Pancreas (tissue), 10 donors: ENCODE measurements around the gene PDP2. TPM values are rescaled to one million over a fixed set of nuclear protein-coding genes. Genes with fewer than 3 reads are reported as not detected.

ENCODE experiments used
- ATAC-seq, 4 donors: fragments of 200-7000 bp; cut with Tn5 transposase; one replicate each; pipeline versions ENCODE4 v1.8.0 to v1.9.1; 2020; ENCODE audit warnings: mild to moderate bottlenecking in 4 of 4, moderate library complexity in 4 of 4
- DNase-seq, 6 donors: peaks; one replicate each; pipeline ENCODE4 v3.0.0-alpha.2; 2020
- FAIRE-seq: peaks from 2 replicates; lab custom pipeline; 2012; peaks lifted over from hg19 to GRCh38; lab: Jason Lieb, UNC
- H3K27ac ChIP-seq, 4 donors: fragments of 200-600 bp; sonication (generic); 1 replicate in 3 of 4; 2 replicates in 1 of 4; pipeline versions ENCODE4 v1.5.0 to v1.8.0; 2020
- H3K27me3 ChIP-seq, 4 donors: fragments of 200-600 bp; one replicate each; pipeline ENCODE4 v1.8.0; 2021
- H3K36me3 ChIP-seq, 3 donors: fragments of 200-600 bp; sonication (generic) in 1 of 3; one replicate each; pipeline versions ENCODE4 v1.5.0 to v1.8.0; 2020 to 2021
- H3K4me1 ChIP-seq, 3 donors: fragments of 200-600 bp; one replicate each; pipeline ENCODE4 v1.8.0; 2021
- H3K4me3 ChIP-seq, 4 donors: fragments of 200-600 bp; sonication (generic) in 2 of 4; one replicate each; pipeline versions ENCODE4 v1.5.0 to v1.8.0; 2020 to 2021
- H3K9me3 ChIP-seq, 4 donors: fragments of 200-600 bp; one replicate each; pipeline ENCODE4 v1.8.0; 2021
- WGBS, 2 donors: extraction: QIAGEN DNeasy Blood & Tissue Kit; methylation state at CpG; one replicate each; pipeline ENCODE4 v1.1.7; 2013; 5-methylcytosine and 5-hydroxymethylcytosine counted together
- intact Hi-C, 3 donors: fragments of 100-400 bp; cut with DNase I; formaldehyde crosslinking; loops; one replicate each; pipeline versions ENCODE4 v1.11.1 to v1.14.2; 2022
- polyA plus RNA-seq, 2 donors: library from polyadenylated mRNA; stranded (reverse); fragments of 200-250 nt; gene quantifications; one replicate each; pipeline ENCODE4 v1.2.3, GENCODE V29; 2013
- total RNA-seq, 6 donors: library from RNA; stranded (reverse); fragmentation: NEBNext Ultra II Directional in 4 of 6; extraction: Animal tissue kit (Norgen Biotek cat#: 25700) in 4 of 6; gene quantifications; one replicate each; pipeline versions ENCODE4 v1.2.1 to v1.2.4, GENCODE V29; 2021 to 2023
- TF ChIP-seq, protein P1 (sequence below), 4 donors: fragments of 200-600 bp; sonication (generic) in 3 of 4; IDR thresholded peaks; one replicate each; pipeline versions ENCODE4 v1.5.0 to v1.8.0; 2021; ENCODE audit warnings: antibody characterized with exemption in 4 of 4
- donor health status: healthy with polysubstance abuse.
- donor health status: DM: no; HTN: no; CAD: no; lungs with moderate emphysema.
- donor health status: DM: no; HTN: no; CAD: no.
- donor health status: control.
- donor health status: control.
- donor health status: Bipolar disorder and iron deficiency.
- donor health status: DM: yes; HTN: yes; CAD: no.
- donor health status: DM: no; HTN: no; CAD: no.
- donor health status: DM: no; HTN: no; CAD: no.
- donor health status: DM: yes; HTN: yes; CAD: no.

PDP2 gene
- total and polyA plus RNA-seq, 8 donors = 1.6 to 8.5 (median 7.2) TPM

DNA sequence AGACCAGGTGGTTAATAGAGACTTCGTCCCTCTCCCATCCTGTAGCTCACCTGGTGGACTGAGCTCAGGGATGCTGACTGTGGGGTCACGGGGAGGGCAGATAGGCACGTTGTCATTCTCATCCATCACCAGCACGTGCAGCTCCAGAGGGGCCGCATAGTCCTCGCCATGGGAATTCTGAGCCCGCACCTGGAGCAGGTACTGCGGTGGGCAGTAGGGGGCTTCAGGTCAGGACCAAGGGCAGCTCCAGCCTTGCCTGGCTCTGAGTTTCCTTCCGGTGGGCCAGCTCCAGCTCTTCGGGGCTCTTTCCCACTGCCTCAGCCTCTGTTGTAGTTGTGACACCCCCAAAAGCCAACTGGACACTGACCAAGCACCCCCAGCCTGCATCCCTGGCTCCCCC is 32.8 kb downstream of the PDP2 start:
- no peak for FAIRE-seq
- intact Hi-C loops = loop anchor here in 1 of 3 donors (10.0 kb wide), 1 partner anchor 62 kb away; no protein-coding TSS in a partner anchor
- H3K27ac ChIP-seq = no peak overlapping the region

GRCh38 chr16:66913711-66914110 is 33.4 kb downstream of the PDP2 start:
- FAIRE-seq = no peak
- peak in 1 of 6 donors; percentile 19 for DNase-seq
- Histone ChIP-seq H3K36me3 (no peaks in the 10 kb centered on the region), H3K27me3 (no peaks in the 10 kb centered on the region), H3K27ac (no peak overlapping the region), H3K4me1 (no peaks in the 10 kb centered on the region), H3K4me3 (no peak overlapping the region), H3K9me3 (no peaks in the 10 kb centered on the region)
- WGBS, 2 donors = 62 to 82% methylated on average over 4 of the region's 4 CpGs
- TF ChIP-seq, protein P1, sequence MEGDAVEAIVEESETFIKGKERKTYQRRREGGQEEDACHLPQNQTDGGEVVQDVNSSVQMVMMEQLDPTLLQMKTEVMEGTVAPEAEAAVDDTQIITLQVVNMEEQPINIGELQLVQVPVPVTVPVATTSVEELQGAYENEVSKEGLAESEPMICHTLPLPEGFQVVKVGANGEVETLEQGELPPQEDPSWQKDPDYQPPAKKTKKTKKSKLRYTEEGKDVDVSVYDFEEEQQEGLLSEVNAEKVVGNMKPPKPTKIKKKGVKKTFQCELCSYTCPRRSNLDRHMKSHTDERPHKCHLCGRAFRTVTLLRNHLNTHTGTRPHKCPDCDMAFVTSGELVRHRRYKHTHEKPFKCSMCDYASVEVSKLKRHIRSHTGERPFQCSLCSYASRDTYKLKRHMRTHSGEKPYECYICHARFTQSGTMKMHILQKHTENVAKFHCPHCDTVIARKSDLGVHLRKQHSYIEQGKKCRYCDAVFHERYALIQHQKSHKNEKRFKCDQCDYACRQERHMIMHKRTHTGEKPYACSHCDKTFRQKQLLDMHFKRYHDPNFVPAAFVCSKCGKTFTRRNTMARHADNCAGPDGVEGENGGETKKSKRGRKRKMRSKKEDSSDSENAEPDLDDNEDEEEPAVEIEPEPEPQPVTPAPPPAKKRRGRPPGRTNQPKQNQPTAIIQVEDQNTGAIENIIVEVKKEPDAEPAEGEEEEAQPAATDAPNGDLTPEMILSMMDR (IDR thresholded peaks at IDR 0.05) = no peak
- intact Hi-C loops = loop anchor here in 1 of 3 donors (10.0 kb wide), 1 partner anchor 61 kb away; no protein-coding TSS in a partner anchor
- no peak for ATAC-seq

More for the DNA sequence above, 32.8 kb downstream of the PDP2 start:
- H3K4me1 ChIP-seq = no peaks in the 10 kb centered on the region
- no peaks in the 10 kb centered on the region for H3K36me3 ChIP-seq
- H3K9me3 ChIP-seq = no peaks in the 10 kb centered on the region
- TF ChIP-seq, protein P1 (IDR thresholded peaks at IDR 0.05) = no peak
- no peak overlapping the region for H3K4me3 ChIP-seq
- WGBS, 2 donors = 48 to 51% methylated on average over 10 of the region's 10 CpGs
- H3K27me3 ChIP-seq = no peaks in the 10 kb centered on the region
- ATAC-seq (no peak), DNase-seq (peak in 1 of 6 donors; percentile 9)

GRCh38 chr16:66914541-66914940 is 34.2 kb downstream of the PDP2 start:
- DNase-seq (no peak), ATAC-seq (no peak), FAIRE-seq (no peak)
- Histone ChIP-seq H3K36me3 (no peaks in the 10 kb centered on the region), H3K4me1 (no peaks in the 10 kb centered on the region), H3K4me3 (no peak overlapping the region), H3K27me3 (no peaks in the 10 kb centered on the region), H3K27ac (no peak overlapping the region), H3K9me3 (no peaks in the 10 kb centered on the region)
- TF ChIP-seq, protein P1 (IDR thresholded peaks at IDR 0.05) = no peak
- 93 to 94% methylated on average over 7 of the region's 7 CpGs for WGBS, 2 donors
- intact Hi-C loops = loop anchor here in 1 of 3 donors (10.0 kb wide), 1 partner anchor 60 kb away; no protein-coding TSS in a partner anchor

- Histone ChIP-seq H3K27me3 (no peaks in the 10 kb centered on the region), H3K36me3 (no peaks in the 10 kb centered on the region), H3K27ac (no peak overlapping the region), H3K9me3 (no peaks in the 10 kb centered on the region), H3K4me1 (no peaks in the 10 kb centered on the region), H3K4me3 (no peak overlapping the region)
- intact Hi-C loops = loop anchor here in 1 of 3 donors (10.0 kb wide), 1 partner anchor 60 kb away; no protein-coding TSS in a partner anchor
- TF ChIP-seq, protein P1 (IDR thresholded peaks at IDR 0.05) = no peak
- ATAC-seq (no peak), DNase-seq (peak in 1 of 6 donors; percentile 44), FAIRE-seq (no peak)
- WGBS, 2 donors = 65% methylated on average over 7 of the region's 7 CpGs
Observed at GRCh38 chr16:66915041-66915440, 34.7 kb downstream of the PDP2 start.

GRCh38 chr16:66916518-66916917 is 36.2 kb downstream of the PDP2 start:
- Histone ChIP-seq H3K27ac (no peak overlapping the region), H3K9me3 (no peaks in the 10 kb centered on the region), H3K4me3 (no peak overlapping the region), H3K4me1 (no peaks in the 10 kb centered on the region), H3K36me3 (no peaks in the 10 kb centered on the region), H3K27me3 (no peaks in the 10 kb centered on the region)
- TF ChIP-seq, protein P1 (IDR thresholded peaks at IDR 0.05) = no peak
- DNase-seq (no peak), ATAC-seq (no peak), FAIRE-seq (no peak)
- intact Hi-C loops = loop anchor here in 1 of 3 donors (10.0 kb wide), 1 partner anchor 58 kb away; no protein-coding TSS in a partner anchor
- 71 to 79% methylated on average over 6 of the region's 6 CpGs for WGBS, 2 donors
